Measurements from ENCODE around the gene EPHX1. TPM values are rescaled to one million over a fixed set of nuclear protein-coding genes. Genes with fewer than 3 reads are reported as not detected.
A peak's percentile ranks its signal among the peaks of the same experiment; 100 is the strongest.

Gene EPHX1
- total RNA-seq, 6 donors from 2014 or later = 82.8 to 205 (median 141) TPM

GRCh38 chr1:225825078-225825477 is 15.2 kb downstream of the EPHX1 start:
- H3K27me3 ChIP-seq = no peaks in the 10 kb centered on the region
- WGBS, 2 donors = 47 to 64% methylated on average over 3 to 6 of the region's 6 CpGs
- DNase-seq (no peak), ATAC-seq (ENCODE audit: low FRiP score in 2 of 2) (no peak)
- no peak overlapping the region for H3K4me3 ChIP-seq
- peaks cover 19 to 57% (median 39%) of the 10 kb centered on the region in 4 donors for H3K4me1 ChIP-seq
- TF ChIP-seq, protein P1, sequence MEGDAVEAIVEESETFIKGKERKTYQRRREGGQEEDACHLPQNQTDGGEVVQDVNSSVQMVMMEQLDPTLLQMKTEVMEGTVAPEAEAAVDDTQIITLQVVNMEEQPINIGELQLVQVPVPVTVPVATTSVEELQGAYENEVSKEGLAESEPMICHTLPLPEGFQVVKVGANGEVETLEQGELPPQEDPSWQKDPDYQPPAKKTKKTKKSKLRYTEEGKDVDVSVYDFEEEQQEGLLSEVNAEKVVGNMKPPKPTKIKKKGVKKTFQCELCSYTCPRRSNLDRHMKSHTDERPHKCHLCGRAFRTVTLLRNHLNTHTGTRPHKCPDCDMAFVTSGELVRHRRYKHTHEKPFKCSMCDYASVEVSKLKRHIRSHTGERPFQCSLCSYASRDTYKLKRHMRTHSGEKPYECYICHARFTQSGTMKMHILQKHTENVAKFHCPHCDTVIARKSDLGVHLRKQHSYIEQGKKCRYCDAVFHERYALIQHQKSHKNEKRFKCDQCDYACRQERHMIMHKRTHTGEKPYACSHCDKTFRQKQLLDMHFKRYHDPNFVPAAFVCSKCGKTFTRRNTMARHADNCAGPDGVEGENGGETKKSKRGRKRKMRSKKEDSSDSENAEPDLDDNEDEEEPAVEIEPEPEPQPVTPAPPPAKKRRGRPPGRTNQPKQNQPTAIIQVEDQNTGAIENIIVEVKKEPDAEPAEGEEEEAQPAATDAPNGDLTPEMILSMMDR (IDR thresholded peaks at IDR 0.05) = no peak
- TF ChIP-seq EP300 (IDR thresholded peaks at IDR 0.05) = no peak
- TF ChIP-seq POLR2AphosphoS5 (IDR thresholded peaks at IDR 0.05) = no peak
- TF ChIP-seq POLR2A (IDR thresholded peaks at IDR 0.05) = no peak
- no peaks in the 10 kb centered on the region for H3K9me3 ChIP-seq
- H3K36me3 ChIP-seq = peaks cover 0 to 18% (median 4%) of the 10 kb centered on the region in 4 donors
- H3K27ac ChIP-seq = peak overlapping the region in 1 of 4 donors; percentile 58

- Histone ChIP-seq H3K4me1 (peaks cover 19 to 52% (median 36%) of the 10 kb centered on the region in 4 donors), H3K36me3 (peaks cover 0 to 18% (median 7%) of the 10 kb centered on the region in 4 donors), H3K27ac (peak overlapping the region in 2 of 4 donors; percentile 45 to 58), H3K27me3 (no peaks in the 10 kb centered on the region), H3K9me3 (no peaks in the 10 kb centered on the region), H3K4me3 (no peak overlapping the region)
- WGBS, 2 donors = 57 to 75% methylated on average over 7 of the region's 7 CpGs
- ATAC-seq (ENCODE audit: low FRiP score in 2 of 2) (peak in 1 of 2 donors; percentile 38), DNase-seq (no peak)
- TF ChIP-seq POLR2AphosphoS5 (IDR thresholded peaks at IDR 0.05) (no peak), POLR2A (IDR thresholded peaks at IDR 0.05) (no peak)
Observed at GRCh38 chr1:225825607-225826007, 15.7 kb downstream of the EPHX1 start.

DNA sequence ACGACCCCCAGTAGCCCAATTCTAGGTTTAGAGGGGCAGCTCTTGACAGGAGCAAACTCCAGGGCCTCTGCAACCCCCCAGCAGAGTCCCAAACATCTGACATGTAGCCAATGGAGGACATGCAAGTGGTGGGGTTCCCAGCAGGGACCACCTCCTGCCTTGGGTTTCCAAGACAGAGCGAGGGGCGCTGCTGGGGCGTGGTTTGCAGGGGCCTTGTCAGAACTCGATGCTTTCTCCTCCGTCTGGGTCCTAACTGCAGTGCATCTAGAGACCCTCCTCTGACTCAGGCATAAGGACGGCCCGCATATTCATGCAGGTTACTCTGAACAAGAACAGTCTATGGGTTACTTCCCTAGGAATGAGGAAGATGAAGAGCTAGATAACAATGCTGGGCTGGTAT is 17.2 kb downstream of the EPHX1 start:
- H3K4me1 ChIP-seq = peaks cover 19 to 43% (median 28%) of the 10 kb centered on the region in 4 donors
- ATAC-seq (ENCODE audit: low FRiP score in 2 of 2) = no peak
- peak overlapping the region in 2 of 4 donors; percentile 0 to 12 for H3K27ac ChIP-seq

GRCh38 chr1:225828706-225829345 is 18.9 kb downstream of the EPHX1 start:
- H3K27ac ChIP-seq = no peak overlapping the region
- TF ChIP-seq, protein P1 (IDR thresholded peaks at IDR 0.05) = no peak
- H3K4me1 ChIP-seq = peaks cover 17 to 40% (median 25%) of the 10 kb centered on the region in 4 donors
- H3K9me3 ChIP-seq = no peaks in the 10 kb centered on the region
- 95% methylated on average over 14 of the region's 14 CpGs for WGBS, 2 donors
- peaks cover 15 to 39% (median 28%) of the 10 kb centered on the region in 4 donors for H3K36me3 ChIP-seq
- no peak overlapping the region for H3K4me3 ChIP-seq
- H3K27me3 ChIP-seq = no peaks in the 10 kb centered on the region
- DNase-seq (no peak), ATAC-seq (ENCODE audit: low FRiP score in 2 of 2) (no peak)

More for the DNA sequence above, 17.2 kb downstream of the EPHX1 start:
- TF ChIP-seq POLR2AphosphoS5 (IDR thresholded peaks at IDR 0.05) (no peak), POLR2A (IDR thresholded peaks at IDR 0.05) (no peak), EP300 (IDR thresholded peaks at IDR 0.05) (no peak)
- TF ChIP-seq, protein P1 (IDR thresholded peaks at IDR 0.05) = no peak
- Histone ChIP-seq H3K4me3 (no peak overlapping the region), H3K36me3 (peaks cover 6 to 31% (median 20%) of the 10 kb centered on the region in 4 donors), H3K27me3 (no peaks in the 10 kb centered on the region), H3K9me3 (no peaks in the 10 kb centered on the region)
- no peak for DNase-seq
- WGBS, 2 donors = 67 to 100% methylated on average over 2 to 8 of the region's 8 CpGs

- DNase-seq = no peak
- Histone ChIP-seq H3K27ac (no peak overlapping the region), H3K4me3 (no peak overlapping the region), H3K27me3 (no peaks in the 10 kb centered on the region), H3K9me3 (no peaks in the 10 kb centered on the region), H3K36me3 (peaks cover 15 to 39% (median 28%) of the 10 kb centered on the region in 4 donors), H3K4me1 (peaks cover 16 to 24% (median 21%) of the 10 kb centered on the region in 4 donors)
- ATAC-seq (ENCODE audit: low FRiP score in 2 of 2) = no peak
- TF ChIP-seq POLR2AphosphoS5 (IDR thresholded peaks at IDR 0.05) = no peak
- no peak for TF ChIP-seq POLR2A (IDR thresholded peaks at IDR 0.05)
- TF ChIP-seq, protein P1 (IDR thresholded peaks at IDR 0.05) = no peak
- TF ChIP-seq EP300 (IDR thresholded peaks at IDR 0.05) = no peak
- WGBS, 2 donors = 93 to 95% methylated on average over 6 of the region's 6 CpGs
Observed at GRCh38 chr1:225830841-225831240, 20.9 kb downstream of the EPHX1 start.

Measured in upper lobe of left lung (tissue), 6 donors.